Nephron (organoid): ENCODE results near the gene RHEB.
A peak's percentile ranks its signal among the peaks of the same experiment; 100 is the strongest.

Experiments used
- H3K27ac Mint-ChIP-seq, 3 experiments: 2 replicates each; pipeline ENCODE4 v1.8.0; 2020; ENCODE audit warnings: mixed read lengths in 3 of 3, mild to moderate bottlenecking in 2 of 3, moderate library complexity in 1 of 3
- H3K27me3 Mint-ChIP-seq: 2 replicates; pipeline ENCODE4 v1.8.0; 2021; ENCODE audit warnings: low read depth, mild to moderate bottlenecking, moderate library complexity, mixed read lengths
- H3K36me3 Mint-ChIP-seq: 2 replicates; pipeline ENCODE4 v1.8.0; 2020; ENCODE audit warnings: low read depth, mixed read lengths
- H3K4me1 Mint-ChIP-seq: 2 replicates; pipeline ENCODE4 v1.8.0; 2020; ENCODE audit warnings: mixed read lengths
- H3K4me3 Mint-ChIP-seq, 3 experiments: 2 replicates each; pipeline ENCODE4 v1.8.0; 2020; ENCODE audit warnings: mild to moderate bottlenecking in 3 of 3, mixed read lengths in 3 of 3, moderate library complexity in 2 of 3
- H3K9me3 Mint-ChIP-seq: 2 replicates; pipeline ENCODE4 v1.8.0; 2020; ENCODE audit warnings: mixed read lengths
- CTCF ChIP-seq, 3 experiments: fragments of 200-600 bp; sonication (generic); IDR thresholded peaks; one replicate each; pipeline ENCODE4 v1.5.0; 2021; ENCODE audit warnings: antibody characterized with exemption in 3 of 3; ENCODE audit not compliant: unreplicated experiment in 3 of 3

RHEB gene

GRCh38 chr7:151558575-151558974 lies 38.9 kb upstream of the RHEB start:
- Mint-ChIP-seq H3K27me3 (no peaks in the 10 kb centered on the region), H3K27ac (peak overlapping the region in 1 of 3 experiments; percentile 28), H3K4me1 (peaks cover 4% of the 10 kb centered on the region), H3K9me3 (no peaks in the 10 kb centered on the region), H3K36me3 (peaks cover 14% of the 10 kb centered on the region), H3K4me3 (no peak overlapping the region)
- no peak for TF ChIP-seq CTCF (IDR thresholded peaks at IDR 0.05; ENCODE audit: unreplicated experiment in 3 of 3)

- Mint-ChIP-seq H3K27ac (no peak overlapping the region), H3K36me3 (peaks cover 6% of the 10 kb centered on the region), H3K4me1 (peaks cover 4% of the 10 kb centered on the region), H3K9me3 (no peaks in the 10 kb centered on the region), H3K4me3 (no peak overlapping the region), H3K27me3 (peaks cover 8% of the 10 kb centered on the region)
- no peak for TF ChIP-seq CTCF (IDR thresholded peaks at IDR 0.05; ENCODE audit: unreplicated experiment in 3 of 3)
These were observed 36.9 kb upstream of the RHEB start for GRCh38 chr7:151556592-151556991.

DNA sequence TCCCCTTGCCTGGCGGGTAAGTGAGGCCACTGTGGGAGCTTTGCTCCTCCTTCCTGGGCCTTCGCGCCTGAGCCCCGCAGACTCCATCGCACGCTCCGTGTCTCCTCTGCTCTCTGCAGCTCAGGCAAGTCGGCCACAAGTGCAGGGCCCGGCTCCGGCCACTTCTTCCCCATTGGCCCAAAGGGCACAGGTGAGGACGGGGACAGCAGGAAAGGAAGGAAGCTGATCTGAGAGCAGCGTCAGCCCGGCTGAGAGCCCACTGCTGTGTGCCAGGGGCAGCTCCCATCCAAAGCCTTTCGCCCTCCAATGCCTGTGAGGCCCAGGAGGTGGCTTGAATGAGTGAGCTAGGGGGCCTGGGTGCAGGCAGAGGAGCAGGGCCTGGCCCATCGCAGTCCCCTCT lies 33.7 kb upstream of the RHEB start:
- Mint-ChIP-seq H3K27ac (no peak overlapping the region), H3K36me3 (no peaks in the 10 kb centered on the region), H3K27me3 (peaks cover 8% of the 10 kb centered on the region), H3K4me1 (peaks cover 13% of the 10 kb centered on the region), H3K9me3 (no peaks in the 10 kb centered on the region), H3K4me3 (no peak overlapping the region)
- no peak for TF ChIP-seq CTCF (IDR thresholded peaks at IDR 0.05; ENCODE audit: unreplicated experiment in 3 of 3)

DNA sequence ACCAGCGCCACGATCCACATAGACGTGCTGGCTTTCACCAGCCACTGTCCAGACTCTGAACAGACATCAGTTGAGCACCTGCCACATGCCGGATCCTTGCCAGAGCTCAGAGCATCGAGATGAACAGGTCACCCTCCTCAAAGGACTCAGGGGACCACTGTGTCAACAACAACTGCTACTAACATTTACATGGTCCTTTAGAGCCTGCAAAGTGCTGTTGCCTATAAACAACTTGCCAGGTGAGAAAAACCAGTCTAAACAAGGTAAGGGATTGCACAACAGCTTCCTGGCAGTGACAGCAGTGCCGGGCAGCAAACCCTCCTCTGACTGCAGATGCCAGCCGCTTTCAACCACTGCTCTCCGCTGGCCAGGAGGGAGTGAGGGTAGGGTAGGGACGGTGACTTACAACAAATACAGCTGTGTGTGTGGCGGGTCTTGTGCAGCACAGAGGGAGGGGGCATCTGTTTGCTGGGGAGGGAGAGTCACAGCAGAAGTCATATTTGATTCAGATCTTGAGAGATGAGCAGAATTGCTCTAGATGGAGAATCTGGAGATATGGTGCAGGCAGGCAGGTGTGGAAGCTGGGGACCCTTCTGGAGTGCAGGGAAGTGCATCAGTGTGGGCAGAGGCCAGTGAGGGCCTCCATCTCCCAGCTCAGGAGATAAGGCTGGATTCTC lies 32.8 kb upstream of the RHEB start:
- Mint-ChIP-seq H3K4me1 (peaks cover 13% of the 10 kb centered on the region), H3K27me3 (peaks cover 8% of the 10 kb centered on the region), H3K4me3 (no peak overlapping the region), H3K27ac (peak overlapping the region in 1 of 3 experiments; percentile 17), H3K9me3 (no peaks in the 10 kb centered on the region), H3K36me3 (no peaks in the 10 kb centered on the region)
- no peak for TF ChIP-seq CTCF (IDR thresholded peaks at IDR 0.05; ENCODE audit: unreplicated experiment in 3 of 3)

GRCh38 chr7:151551820-151552219 lies 32.1 kb upstream of the RHEB start:
- Mint-ChIP-seq H3K9me3 (no peaks in the 10 kb centered on the region), H3K4me3 (no peak overlapping the region), H3K36me3 (no peaks in the 10 kb centered on the region), H3K4me1 (peaks cover 13% of the 10 kb centered on the region), H3K27me3 (peaks cover 8% of the 10 kb centered on the region), H3K27ac (peak overlapping the region in 1 of 3 experiments; percentile 59)
- no peak for TF ChIP-seq CTCF (IDR thresholded peaks at IDR 0.05; ENCODE audit: unreplicated experiment in 3 of 3)

GRCh38 chr7:151550656-151551286 lies 31.1 kb upstream of the RHEB start:
- H3K4me3 Mint-ChIP-seq, result no peak overlapping the region
- H3K4me1 Mint-ChIP-seq, result peaks cover 13% of the 10 kb centered on the region
- H3K9me3 Mint-ChIP-seq, result no peaks in the 10 kb centered on the region
- peaks cover 11% of the 10 kb centered on the region for H3K27me3 Mint-ChIP-seq
- no peak for TF ChIP-seq CTCF (IDR thresholded peaks at IDR 0.05; ENCODE audit: unreplicated experiment in 3 of 3)
- H3K27ac Mint-ChIP-seq, result peak overlapping the region; percentile 69 to 84 (median 80)
- H3K36me3 Mint-ChIP-seq, result no peaks in the 10 kb centered on the region
